Measurements from ENCODE around the gene NFKBIA.
"Not testable (repeated sequence)": the region's sequence is repeated elsewhere in the genome, so short reads cannot be mapped to it uniquely, and the experiment has no call there.

Gene NFKBIA

DNA sequence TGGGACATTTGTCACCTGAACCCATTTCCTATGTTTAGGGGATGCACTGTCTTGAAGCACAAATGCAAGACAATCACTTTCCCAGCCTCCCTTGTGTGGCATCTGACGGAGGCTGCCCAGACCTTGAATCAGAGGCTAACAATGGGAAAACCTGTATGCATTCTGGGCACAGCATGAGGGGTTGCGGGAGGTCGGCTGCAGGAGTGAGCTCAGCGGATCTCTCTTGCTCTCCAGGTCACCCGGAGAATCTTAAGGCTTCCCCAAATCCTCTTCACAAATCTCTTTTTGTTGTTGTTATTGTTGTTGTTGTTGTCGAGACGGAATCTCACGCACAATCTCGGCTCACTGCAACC lies 15.3 kb downstream of the NFKBIA start:
- DNase-seq: no peak

DNA sequence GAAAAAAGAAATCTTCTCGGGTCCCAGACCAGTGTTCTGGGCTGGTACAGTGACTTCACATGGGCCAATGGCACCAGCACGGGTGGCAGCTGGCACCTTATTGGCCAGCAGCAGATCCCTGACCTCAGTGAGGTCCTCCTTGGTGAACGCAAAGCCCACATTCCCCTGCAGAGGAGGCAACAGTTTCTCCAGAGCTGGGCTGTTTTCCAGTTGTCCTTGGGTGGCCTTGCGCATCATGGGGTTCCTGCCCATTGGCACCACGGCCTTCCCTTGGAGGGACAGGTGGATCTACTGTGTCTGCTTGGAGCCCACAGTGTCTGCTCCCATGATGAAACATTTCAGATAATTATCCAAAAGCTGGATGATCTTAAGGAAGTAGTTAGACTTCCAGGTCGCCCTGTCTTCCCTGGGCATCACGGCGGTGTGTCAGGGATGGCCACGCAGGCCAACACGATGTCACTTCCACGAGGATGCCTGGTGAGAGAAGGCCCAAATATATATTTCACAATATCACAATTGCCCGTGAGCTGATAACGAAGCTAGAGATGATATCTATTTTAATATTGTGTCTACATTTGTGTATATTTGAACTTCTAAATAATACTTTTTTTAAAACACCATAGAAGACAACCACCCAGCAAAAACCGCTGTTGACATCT lies 15.8 kb downstream of the NFKBIA start:
- no peak for DNase-seq

DNA sequence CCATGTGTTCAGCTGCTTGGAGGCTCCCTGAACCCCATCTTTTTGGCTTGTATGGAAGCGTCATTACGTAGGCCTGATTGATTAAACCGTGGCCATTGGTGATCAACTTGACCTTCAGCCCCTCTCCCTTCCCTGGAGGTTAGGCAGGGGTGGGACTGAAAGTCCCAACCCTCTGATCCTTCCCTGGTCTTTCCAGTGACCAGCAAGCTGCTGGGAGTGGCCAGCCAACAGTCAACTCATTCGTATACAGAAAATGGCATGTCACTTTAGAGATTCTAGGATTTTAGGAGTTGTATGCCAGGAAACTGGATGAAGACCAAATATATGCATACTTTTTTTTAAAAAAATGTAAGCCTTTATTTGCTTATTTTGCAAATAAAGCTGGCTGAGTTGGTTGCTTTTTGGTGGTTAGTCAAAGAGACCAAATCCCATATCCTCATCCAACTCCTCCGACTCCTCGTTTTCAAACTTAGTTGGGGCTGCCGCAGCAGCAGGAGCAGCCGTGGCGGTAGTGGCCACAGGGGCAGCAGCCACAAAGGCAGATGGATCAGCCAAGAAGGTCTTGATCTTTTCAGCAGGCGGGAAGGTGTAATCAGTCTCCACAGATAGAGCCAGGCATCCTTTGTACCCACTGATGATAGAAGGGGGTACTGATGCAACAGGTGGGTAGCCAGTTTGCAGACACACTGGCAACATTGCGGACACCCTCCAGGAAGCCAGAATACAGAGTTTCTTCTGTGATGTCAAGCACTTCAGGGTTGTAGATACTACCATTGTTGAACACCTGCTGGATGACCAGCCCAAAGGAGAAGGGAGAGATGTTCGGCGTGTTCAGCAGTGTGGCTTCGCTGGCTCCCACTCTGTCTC lies 16.6 kb downstream of the NFKBIA start:
- DNase-seq: no peak

DNA sequence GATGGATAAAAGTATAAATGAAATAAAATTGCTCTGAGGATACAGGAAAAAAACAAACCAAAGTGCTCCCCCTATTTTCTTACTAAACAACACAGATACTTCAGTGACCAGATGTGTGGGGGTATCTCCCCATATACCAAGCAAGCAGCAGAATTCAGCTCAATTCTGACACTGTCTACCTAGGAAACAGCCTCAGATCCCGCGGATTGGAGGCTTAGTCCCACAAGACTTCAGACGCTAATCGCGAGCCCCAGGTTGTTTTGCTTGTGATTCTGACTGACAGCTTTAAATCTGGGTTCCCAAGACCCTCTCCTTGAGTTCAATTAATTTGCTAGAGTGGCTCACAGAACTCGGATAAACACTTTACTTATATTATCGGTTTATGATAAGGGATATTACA lies 17.3 kb downstream of the NFKBIA start:
- DNase-seq: no peak

DNA sequence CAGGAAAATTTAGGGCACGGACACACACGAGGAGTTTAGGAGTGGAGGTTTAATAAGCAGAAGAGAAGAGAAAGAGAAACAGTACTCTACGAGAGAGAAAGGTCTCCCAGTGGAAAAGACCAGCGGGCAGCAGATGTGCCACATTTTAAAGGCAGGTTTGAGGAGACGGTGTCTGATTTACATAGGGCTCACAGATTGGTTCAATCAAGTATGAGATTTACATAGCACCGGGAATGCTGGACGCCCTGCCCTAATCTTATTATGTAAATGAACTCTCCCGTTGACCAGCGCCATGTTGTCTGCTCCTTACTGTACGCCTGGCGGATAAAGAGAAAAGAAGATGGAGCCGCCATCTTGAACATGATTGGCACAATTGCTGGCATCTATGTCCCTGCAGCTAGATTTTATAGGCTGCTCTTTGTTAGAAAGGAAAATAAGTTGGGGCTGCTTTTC lies 17.9 kb downstream of the NFKBIA start:
- DNase-seq: no peak

DNA sequence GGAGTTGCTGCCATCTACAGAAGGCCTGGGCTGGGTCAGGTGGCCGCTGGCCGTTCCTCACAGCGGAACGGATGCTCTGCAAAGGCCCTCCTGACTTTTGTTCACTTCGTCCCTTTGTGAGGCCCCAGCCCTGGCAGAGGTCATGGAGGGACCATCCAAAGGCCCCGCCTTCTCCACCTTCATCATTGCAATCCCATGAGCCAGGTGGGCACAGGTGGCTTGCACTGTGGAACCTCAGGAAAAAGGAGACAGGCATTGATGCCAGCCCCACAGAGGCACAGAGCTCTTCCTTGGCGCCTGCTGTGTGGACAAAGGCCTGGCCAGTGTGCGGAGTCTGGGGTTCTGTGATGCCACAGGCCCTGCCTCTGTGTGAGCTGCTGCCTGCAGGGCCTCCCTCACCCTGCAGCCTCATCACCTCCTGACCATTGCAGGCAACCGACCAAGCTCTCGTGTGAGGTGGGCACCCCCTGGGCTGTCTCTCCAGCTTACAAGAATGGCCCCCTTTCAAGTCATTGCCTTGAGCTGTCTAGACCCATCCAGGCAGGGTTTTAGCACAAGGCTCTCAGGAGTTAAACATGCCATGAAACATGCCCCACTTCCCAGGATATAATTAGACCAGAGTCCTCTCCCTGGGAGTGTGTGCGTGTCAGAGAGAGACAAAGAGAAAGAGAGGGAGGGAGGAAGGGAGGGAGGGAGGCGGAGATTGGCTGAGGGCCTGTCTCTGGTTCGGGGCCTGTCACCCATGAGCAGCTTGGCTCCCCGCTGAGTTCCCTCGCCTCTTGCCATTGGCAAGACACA lies 19.3 kb downstream of the NFKBIA start:
- no peak for DNase-seq

DNA sequence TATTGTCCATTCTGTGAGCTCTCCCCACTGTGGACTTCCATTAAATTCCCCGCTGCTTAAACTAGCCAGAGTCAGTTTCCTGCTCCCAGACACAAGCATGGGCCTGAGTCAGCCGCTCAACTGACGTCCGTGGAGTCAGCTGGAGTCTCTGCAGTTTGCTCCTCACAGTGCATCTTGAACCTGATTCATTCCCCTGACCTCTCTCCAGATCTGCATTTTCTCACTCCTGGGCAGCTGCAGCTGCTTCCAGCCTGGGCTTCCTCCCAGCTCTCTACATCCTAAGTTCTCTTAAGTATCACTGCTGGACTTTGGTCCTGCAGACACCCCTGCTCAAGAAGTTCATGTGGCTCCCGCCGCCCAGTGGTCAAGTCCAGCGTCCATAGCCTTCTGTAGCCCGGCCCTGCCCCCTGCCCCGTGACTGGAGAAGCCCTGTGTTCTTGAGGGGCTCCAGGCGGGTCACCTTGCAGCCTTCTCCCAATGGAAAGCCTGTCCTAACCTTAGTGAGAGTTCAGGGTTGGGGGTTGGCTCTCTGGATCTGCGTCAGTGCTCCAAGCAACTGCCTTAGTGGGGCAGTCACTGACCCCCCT lies 20.0 kb downstream of the NFKBIA start:
- DNase-seq: no peak

DNA sequence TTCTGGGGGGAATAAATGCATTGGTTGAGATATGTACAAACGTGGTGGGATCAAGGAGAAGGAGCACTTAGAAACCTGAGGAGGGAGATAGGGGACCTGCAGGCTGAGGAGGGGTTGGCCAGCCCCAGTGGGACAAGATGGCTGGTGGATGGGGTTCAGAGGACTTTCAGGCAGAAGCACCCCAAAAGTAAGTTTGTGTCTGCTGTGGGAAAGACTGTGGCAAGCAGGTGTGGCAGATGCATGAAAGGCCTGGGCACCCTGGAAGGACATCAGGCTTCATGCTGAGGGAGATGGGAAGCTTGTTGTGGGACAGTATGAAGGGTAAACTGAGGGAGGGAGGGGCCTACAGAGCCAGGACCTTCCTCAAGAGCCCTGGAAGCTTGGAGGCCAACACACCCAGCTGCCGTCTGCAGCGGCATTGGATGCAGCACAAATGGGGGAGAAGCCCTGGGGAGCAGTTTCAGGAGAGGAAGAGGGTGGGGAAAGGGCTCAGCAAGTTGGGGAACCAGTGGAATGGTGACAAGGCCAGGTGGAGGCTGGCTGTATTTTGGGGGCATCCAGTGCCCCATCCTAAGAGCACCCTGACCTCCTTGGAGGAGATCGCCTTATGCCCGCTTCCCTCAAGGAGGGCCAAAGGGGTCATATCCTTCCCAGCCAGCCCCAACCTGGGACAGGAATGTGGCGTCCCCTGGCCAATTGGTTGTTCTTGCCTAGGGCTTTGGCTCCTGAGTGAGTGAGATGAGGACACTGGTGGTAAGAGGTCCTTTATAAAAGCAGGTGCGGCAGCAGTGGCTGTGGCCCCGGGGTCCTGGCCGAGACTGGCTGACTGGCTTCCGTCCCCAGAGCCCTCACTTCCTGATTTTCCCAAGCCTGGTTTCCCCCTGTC lies 20.7 kb downstream of the NFKBIA start:
- DNase-seq: no peak

DNA sequence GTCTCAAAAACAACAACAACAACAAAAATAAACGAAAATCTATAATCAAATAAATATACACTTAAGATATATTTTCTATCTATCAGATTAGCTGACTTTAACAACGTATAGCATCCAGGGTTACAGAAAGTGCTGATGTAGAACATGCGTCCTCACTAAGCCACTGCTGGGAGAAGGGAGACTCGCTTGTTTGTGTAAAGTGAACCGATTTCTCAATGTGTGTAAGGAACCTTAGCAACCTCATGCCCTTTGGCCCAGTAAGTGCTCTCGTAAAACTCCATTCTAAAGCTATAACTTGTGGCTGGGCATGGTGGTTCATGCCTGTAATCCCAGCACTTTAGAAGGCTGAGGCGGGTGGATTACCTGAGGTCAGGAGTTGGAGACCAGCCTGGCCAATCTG lies 23.8 kb downstream of the NFKBIA start:
- no peak for DNase-seq

DNA sequence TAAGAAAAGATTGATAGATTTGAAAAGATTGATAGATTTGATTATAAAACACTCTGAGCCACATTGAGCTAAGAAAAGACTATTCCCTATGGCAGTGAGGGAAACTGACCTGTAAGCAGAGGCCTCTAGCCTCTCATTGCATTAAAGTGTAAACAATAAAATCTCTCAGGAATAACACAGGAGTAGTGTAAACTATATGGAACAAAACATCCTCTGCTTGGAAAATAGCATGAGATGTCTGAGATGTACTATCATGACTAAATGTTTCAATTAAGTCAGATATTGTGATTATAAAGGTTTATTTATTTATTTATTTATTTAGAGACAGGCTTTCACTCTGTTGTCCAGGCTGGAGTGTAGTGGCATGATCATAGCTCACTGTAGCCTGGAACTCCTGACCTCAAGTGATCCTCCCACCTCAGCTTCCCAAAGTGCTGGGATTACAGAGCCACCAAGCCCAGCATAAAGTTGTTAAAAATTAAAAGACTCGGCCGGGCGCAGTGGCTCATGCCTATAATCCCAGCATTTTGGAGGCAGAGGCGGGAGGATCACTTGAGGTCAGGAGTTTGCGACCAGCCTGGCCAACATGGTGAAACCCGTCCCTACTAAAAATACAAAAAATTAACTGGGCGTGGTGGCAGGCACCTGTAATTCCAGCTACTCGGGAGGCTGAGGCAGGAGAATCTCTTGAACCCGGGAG lies 25.2 kb downstream of the NFKBIA start:
- DNase-seq: not testable (repeated sequence)

DNA sequence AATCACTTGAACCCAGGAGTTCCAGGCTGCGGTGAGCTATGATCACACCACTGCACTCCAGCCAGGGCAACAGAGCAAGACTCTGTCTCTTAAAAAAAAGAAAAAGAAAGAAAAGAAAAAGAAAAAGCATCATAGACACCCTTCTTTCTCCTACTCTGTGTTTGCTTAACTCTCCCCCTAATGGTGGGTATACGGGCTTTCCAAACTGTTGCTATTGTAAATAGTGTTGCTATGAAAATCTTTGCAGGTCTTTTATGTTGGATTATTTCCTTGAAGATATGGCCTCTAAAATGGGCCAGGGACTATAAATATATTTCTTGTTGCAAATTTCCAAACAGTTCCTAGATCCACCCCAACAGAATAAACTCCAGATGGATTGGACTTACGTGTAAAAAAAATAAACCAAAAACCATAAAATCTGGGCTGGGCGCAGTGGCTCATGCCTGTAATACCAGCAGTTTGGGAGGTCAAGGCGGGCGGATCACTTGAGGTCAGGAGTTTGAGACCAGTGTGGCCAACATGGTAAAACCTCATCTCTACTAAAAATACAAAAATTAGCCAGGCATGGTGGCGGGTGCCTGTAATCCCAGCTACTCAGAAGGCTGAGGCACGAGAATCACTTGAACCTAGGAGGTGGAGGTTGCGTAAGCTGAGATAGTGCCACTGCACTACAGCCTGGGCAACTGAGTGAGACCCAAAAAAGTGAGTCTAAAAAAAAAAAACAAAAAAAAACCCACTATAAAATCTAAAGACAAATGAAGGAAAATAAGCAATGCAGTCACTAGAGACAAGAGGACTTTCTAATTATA lies 25.9 kb downstream of the NFKBIA start:
- no peak for DNase-seq

DNA sequence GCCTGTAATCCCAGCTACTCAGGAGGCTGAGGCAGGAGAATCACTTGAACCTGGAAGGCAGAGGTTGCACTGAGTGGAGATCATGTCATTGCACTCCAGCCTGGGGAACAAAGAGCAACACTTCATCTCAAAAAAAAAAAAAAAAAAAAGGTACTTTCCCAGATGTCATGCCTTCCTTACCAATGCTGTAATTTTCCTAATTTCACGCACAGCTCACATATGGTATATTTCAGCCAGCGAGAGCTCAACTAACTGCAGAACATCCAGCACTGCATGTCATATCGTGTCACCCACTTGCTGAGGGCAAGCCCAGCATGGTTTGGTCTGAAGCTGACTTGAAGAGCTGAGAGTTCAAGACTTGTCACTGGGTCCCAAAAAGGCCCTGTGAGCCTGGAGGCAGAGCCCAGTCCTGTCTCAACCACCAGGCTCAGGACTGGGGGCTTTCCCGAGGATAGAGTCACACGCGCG lies 29.0 kb downstream of the NFKBIA start:
- no peak for DNase-seq

DNA sequence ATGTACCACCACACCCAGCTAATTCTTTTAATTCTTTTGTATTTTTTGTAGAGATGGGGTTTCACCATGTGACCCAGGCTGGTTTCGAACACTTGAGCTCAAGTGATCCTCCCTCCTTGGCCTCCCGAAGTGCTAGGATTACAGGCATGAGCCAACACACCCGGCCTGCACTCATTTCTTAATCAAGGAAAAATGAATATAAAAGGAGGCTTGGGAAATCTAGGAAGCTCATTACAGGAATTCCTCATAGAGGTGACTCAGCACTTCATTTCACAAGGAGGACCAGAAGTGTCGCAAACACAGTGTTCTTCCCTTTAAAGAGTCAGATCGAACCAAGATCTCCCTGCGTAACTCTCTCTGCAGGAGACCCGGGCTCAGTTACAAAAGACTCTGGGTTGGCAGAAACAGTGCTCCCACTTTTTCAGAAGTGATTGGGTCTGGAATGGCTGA lies 30.3 kb downstream of the NFKBIA start:
- DNase-seq: no peak

DNA sequence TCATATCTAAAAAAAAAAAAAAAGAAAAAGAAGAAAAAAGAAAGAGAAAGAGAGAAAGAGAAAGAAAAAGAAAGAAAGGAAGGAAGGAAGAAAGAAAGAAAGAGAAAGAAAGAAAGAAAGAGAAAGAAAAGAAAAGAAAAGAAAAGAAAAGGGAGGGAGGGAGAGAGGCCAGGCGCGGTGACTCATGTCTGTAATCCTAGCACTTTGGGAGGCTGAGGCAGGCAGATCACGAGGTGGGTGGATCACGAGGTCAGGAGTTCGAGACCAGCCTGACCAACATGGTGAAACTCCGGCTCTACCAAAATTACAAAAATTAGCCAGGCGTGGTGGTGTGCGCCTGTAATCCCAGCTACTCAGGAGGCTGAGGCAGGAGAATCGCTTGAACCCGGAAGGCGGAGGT lies 31.3 kb downstream of the NFKBIA start:
- DNase-seq: not testable (repeated sequence)

DNA sequence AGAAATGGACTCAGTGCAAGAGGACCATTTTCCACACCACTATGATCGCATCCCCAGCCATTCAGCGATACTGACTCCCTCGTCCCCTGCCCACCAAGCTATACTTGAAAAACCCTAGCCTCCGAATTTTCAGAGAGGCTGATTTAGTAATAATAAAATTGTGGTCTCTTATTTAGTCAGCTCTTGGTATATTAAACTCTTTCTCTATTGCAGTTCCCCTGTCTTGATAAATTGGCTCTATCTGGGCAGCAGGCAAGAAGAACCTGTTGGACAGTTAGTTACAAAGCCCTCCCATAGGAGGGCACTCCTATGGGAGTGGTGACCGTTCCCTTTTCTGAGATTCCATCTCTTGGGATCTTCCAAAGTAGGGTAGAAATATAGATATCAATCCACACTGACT lies 33.6 kb downstream of the NFKBIA start:
- DNase-seq: no peak

DNA sequence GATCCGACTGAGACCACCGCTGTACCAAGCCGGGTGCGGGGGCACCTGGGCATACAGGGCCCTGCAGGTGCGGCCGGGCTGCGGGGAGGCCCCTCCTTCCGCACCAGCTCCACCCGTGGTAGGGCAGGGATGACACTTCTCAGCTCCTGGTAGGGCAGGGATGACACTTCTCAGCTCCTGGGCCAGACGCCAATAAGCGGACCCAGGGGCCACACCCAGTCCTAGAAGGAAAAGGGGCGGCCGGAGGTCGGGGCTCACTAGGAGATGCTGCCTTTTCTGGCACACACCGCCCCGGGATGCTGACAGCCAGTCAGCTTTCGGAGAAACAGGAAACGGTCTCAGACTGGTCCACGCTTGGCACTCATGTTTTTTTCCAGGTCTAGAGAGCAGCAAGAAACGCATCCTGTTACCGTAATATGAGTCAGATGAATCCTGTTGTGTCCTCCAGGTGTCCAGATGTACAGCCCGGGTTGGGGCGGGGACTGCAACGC lies 34.8 kb downstream of the NFKBIA start:
- DNase-seq: no peak

DNA sequence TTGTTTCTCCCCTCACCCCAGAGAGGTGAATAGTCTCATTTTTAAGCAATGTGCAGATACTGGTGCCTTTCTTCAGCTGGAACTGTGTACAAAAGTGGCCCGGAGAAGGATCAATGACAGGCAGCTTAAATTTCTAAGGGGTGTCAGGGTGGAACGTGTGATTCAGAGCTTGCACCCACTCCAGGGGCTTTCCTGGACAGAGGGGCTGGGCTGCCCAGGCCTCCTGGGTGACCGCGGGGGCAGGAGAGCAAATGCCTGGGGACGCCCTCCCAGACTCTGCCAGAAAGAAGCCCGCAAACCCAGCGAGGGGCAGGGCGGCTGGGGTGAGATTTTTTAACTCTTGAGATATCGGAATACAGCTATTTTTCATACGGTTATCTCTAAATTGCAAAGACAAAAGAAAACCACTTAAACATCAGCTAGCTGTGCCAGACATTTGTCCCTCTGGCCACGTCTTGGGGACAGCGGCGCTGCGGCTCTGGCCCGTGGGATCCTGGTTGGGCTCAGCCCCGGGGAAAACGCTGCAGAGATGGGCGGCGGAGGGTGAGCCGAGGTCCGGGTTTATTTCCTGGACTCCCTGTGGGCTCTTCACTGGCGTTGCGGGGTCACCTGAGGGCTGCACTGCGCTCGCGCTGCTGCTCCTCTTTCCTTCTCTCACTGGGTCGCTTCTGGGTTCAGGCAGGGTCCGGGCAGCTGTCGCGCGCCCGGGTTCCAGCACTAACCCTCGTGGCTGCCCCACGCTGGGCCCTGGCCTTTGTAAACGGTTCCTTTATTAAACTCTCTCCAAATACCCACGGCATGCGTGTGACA lies 35.8 kb downstream of the NFKBIA start:
- no peak for DNase-seq

DNA sequence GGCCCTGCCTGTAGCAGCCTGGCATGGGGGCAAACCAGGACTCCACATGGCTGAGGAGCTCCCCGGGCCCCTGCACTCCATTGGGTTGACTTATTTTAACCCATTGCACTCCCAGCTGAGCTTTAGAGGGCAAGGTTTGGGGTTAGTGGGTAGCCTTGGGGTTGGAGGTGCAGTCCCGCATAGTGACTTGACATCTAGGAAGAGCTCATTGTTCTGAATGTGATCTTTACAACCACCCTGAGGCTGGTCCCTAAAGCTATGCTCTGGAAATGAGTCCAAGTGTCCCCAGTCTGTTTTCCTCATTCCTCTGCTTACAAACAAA lies 36.4 kb downstream of the NFKBIA start:
- no peak for DNase-seq

DNA sequence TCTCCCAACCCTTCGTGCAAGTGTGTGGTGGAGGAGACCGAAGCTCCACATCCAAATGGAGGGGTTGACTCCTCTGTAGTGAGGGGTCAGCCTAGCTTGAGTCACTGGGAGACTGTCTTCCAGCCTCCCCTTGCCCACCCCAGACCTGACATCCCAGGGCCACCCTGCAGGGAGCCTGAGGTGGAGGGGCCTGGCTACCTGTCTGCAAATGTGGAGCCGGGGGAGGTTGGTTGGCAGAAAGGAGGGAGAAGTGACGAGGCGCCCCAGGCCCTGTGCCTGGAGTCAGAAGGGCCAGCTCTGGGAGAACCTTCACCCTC lies 37.5 kb downstream of the NFKBIA start:
- no peak for DNase-seq

DNA sequence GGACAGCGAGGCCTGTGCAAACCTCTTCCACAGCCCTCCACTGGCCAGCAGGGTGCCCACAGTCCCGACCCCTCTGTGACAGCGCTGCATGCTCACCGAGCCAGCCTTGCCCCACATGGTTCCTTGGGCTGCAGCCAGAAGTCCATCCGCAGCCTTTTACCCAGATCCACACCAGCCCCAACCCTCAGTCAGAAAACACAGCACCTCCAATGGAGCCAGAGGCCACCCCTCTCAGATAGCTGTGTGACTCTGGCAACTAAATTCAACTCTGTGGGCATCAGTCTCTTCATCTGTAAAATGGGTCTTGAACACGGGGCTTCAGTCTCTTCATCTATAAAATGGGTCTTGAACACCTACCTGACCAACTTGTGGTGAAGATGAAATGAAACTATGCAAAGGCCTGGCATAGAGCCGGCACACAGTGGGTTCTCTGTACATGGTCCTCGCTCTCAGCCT lies 38.0 kb downstream of the NFKBIA start:
- DNase-seq: no peak

Data from CD4-positive, alpha-beta T cell treated with Interleukin-17A for 1 hour (primary cell).